Osteoblast (primary cell): Measurements from ENCODE around the gene SEMA3F. TPM values are rescaled to one million over a fixed set of nuclear protein-coding genes. Genes with fewer than 3 reads are reported as not detected.
"Not testable (repeated sequence)": the region's sequence is repeated elsewhere in the genome, so short reads cannot be mapped to it uniquely, and the experiment has no call there.

Experiments used
- DNase-seq: peaks from one replicate; pipeline ENCODE4 v3.0.0; 2011; ENCODE audit warnings: low spot score, mixed read lengths; ENCODE audit not compliant: insufficient read length; ENCODE audit errors: missing footprints
- H2AFZ ChIP-seq: 2 replicates; pipeline ENCODE4 v1.6.0; 2011; ENCODE audit warnings: mild to moderate bottlenecking, low read length
- H3K27ac ChIP-seq: 2 replicates; pipeline ENCODE4 v1.5.1; 2011; ENCODE audit warnings: mild to moderate bottlenecking, low read depth, low read length, moderate library complexity
- H3K27me3 ChIP-seq: 2 replicates; pipeline ENCODE4 v1.6.0; 2012; ENCODE audit warnings: mild to moderate bottlenecking, control low read depth, inconsistent platforms, low read length, moderate library complexity; ENCODE audit not compliant: insufficient read depth
- H3K36me3 ChIP-seq: 2 replicates; pipeline ENCODE4 v1.5.1; 2011; ENCODE audit warnings: mild to moderate bottlenecking, low read length, control low read depth, moderate library complexity; ENCODE audit not compliant: insufficient read depth
- H3K4me1 ChIP-seq: 2 replicates; pipeline ENCODE4 v1.5.1; 2011; ENCODE audit warnings: mild to moderate bottlenecking, low read length, control low read depth, moderate library complexity; ENCODE audit not compliant: insufficient read depth
- H3K4me2 ChIP-seq: 2 replicates; pipeline ENCODE4 v1.6.0; 2011; ENCODE audit warnings: mild to moderate bottlenecking, low read length; ENCODE audit not compliant: insufficient read depth
- H3K4me3 ChIP-seq: fragments of 200-600 bp; sonication (generic); 3 replicates; pipeline ENCODE4 v1.5.1; 2012; ENCODE audit warnings: mild to moderate bottlenecking, low read length, inconsistent platforms; ENCODE audit not compliant: insufficient read depth
- H3K79me2 ChIP-seq: 2 replicates; pipeline ENCODE4 v1.6.0; 2012; ENCODE audit warnings: mild to moderate bottlenecking, low read length, control low read depth, inconsistent platforms; ENCODE audit not compliant: insufficient read depth
- H3K9me3 ChIP-seq: 2 replicates; pipeline ENCODE4 v1.5.1; 2011; ENCODE audit warnings: low read depth, low read length, control low read depth
- H4K20me1 ChIP-seq: 2 replicates; pipeline ENCODE4 v1.6.0; 2012; ENCODE audit warnings: mild to moderate bottlenecking, low read length, control low read depth; ENCODE audit not compliant: insufficient read depth
- total RNA-seq: library from RNA; depleted of rRNA; stranded (reverse); fragments of >200 nt; gene quantifications from 2 replicates; pipeline ENCODE4 v1.2.3, GENCODE V29; 2012
- TF ChIP-seq, protein P1 (sequence below): IDR thresholded peaks from 2 replicates; pipeline ENCODE4 v1.5.1; 2011; ENCODE audit warnings: mild to moderate bottlenecking, low read depth, low read length, moderate library complexity; ENCODE audit errors: extremely low read depth

SEMA3F gene
- total RNA-seq, 1 donor: 5.1 TPM

DNA sequence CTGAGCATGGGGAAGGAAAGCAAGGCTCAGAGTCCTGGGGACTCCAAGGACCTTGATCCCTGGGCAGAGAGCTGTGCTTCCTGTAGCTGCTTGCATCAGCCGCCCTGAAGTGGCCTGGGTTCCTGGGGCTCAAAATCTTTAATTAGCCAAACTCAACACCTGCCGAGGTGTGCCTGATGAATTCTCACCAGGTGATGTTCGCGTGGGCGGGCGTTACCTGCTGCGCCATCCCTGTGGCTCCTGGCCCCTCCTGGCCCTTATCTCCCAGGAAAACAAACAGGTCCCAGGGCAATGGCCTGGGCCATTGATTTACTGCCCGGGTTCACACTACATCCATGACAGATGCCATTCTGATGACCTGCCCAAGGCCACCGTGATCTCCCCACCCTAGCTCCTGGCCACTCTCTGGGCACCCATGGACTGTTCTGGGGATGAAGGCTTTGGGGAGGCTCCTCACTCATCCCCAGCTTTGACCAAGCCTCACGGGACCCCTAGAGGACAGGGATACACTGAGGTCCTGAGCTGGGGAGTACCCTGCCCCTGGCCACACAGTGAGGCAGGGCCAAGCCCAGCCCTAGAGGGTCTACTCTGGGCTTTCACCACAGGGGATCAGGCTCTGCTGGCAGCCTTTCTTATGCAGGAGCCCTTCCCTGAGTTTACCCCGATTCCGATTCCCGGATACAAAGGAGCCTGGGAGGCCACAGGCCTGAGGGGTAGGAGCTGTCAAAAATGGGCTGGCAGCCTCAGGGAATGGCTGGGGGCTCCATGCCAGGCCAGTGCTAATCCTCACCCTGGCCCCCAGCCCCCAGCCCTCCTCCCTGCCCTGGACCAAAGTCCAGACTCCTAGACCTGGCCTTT lies 55.6 kb downstream of the SEMA3F start:
- no peaks in the 10 kb centered on the region for H4K20me1 ChIP-seq
- no peaks in the 10 kb centered on the region for H3K36me3 ChIP-seq
- no peaks in the 10 kb centered on the region for H3K9me3 ChIP-seq
- TF ChIP-seq, protein P1, sequence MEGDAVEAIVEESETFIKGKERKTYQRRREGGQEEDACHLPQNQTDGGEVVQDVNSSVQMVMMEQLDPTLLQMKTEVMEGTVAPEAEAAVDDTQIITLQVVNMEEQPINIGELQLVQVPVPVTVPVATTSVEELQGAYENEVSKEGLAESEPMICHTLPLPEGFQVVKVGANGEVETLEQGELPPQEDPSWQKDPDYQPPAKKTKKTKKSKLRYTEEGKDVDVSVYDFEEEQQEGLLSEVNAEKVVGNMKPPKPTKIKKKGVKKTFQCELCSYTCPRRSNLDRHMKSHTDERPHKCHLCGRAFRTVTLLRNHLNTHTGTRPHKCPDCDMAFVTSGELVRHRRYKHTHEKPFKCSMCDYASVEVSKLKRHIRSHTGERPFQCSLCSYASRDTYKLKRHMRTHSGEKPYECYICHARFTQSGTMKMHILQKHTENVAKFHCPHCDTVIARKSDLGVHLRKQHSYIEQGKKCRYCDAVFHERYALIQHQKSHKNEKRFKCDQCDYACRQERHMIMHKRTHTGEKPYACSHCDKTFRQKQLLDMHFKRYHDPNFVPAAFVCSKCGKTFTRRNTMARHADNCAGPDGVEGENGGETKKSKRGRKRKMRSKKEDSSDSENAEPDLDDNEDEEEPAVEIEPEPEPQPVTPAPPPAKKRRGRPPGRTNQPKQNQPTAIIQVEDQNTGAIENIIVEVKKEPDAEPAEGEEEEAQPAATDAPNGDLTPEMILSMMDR: no peak
- no peak overlapping the region for H3K4me2 ChIP-seq
- no peaks in the 10 kb centered on the region for H3K79me2 ChIP-seq
- H2AFZ ChIP-seq: no peak overlapping the region
- peaks cover 10% of the 10 kb centered on the region for H3K4me1 ChIP-seq
- H3K27ac ChIP-seq: no peak overlapping the region
- H3K4me3 ChIP-seq: no peak overlapping the region
- peaks cover 23% of the 10 kb centered on the region for H3K27me3 ChIP-seq
- DNase-seq: no peak

DNA sequence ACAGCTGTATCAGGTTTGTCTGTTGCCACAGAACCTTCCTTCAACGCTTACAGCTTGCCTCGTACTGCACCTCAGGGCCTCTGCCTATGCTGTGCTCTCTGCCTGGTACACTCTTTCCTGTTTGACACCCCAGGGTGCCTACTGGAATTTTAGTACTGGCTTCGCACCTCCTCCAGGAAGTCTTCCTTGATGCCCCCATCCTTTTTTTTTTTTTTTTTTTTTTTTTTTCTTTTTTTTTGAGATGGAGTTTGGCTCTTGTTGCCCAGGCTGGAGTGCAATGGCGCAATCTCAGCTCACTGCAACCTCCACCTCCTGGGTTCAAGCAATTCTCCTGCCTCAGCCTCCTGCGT lies 56.2 kb downstream of the SEMA3F start:
- H3K36me3 ChIP-seq, H3K4me3 ChIP-seq, H2AFZ ChIP-seq, H3K4me2 ChIP-seq, H3K9me3 ChIP-seq, H4K20me1 ChIP-seq, DNase-seq, H3K79me2 ChIP-seq, H3K27ac ChIP-seq: not testable (repeated sequence)
- H3K4me1 ChIP-seq: peaks cover 10% of the 10 kb centered on the region
- H3K27me3 ChIP-seq: peaks cover 17% of the 10 kb centered on the region

DNA sequence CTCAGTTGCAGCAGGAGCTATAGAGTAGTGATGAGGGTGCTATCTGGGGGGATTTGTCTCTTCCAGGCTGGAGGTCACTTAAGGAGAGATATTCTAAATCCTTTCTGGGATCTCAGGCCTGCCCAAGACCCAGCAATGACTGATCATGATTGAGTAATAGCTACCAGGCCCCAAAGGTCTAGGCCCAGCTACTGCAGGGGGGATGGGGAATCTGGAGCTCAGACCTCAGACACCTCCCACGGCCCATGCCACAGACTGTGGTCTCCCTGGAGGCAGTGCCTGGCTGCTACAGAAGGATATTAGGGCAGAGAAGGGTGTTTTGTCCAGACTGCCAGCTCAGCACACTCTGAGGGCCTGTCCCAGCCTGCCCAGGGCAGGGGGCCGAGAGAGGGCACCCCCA lies 56.8 kb downstream of the SEMA3F start:
- no peaks in the 10 kb centered on the region for H4K20me1 ChIP-seq
- no peaks in the 10 kb centered on the region for H3K36me3 ChIP-seq
- H3K27ac ChIP-seq: no peak overlapping the region
- peaks cover 12% of the 10 kb centered on the region for H3K27me3 ChIP-seq
- DNase-seq: peak; percentile 97
- H3K9me3 ChIP-seq: no peaks in the 10 kb centered on the region
- no peaks in the 10 kb centered on the region for H3K79me2 ChIP-seq
- H3K4me3 ChIP-seq: no peak overlapping the region
- H3K4me1 ChIP-seq: peaks cover 10% of the 10 kb centered on the region
- H3K4me2 ChIP-seq: no peak overlapping the region
- H2AFZ ChIP-seq: peak overlapping the region; percentile 72
- TF ChIP-seq, protein P1: no peak

DNA sequence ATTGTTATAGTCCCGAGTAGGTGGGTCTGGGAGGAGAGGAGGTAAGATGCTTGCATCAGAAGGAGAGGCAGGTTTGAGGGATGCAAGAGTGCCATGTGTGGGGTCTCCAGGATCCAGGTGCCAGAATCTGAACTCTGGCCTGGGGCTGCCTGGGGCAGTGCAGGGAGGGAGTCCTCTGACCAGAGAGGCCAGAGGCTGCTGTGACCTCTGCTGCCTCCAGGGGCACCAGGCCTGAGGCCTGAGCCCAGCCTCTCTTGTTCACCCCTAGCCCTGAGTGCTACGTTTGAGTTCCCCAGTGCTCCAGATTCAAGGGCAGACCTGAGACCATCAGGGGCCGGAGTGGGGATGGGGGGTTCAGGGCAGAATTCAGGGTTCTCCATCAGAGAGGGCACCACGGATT lies 57.4 kb downstream of the SEMA3F start:
- peak; percentile 86 for DNase-seq
- H3K27ac ChIP-seq: no peak overlapping the region
- TF ChIP-seq, protein P1: peak; percentile 16
- peaks cover 9% of the 10 kb centered on the region for H3K27me3 ChIP-seq
- peaks cover 10% of the 10 kb centered on the region for H3K4me1 ChIP-seq
- H3K79me2 ChIP-seq: no peaks in the 10 kb centered on the region
- H2AFZ ChIP-seq: no peak overlapping the region
- no peaks in the 10 kb centered on the region for H4K20me1 ChIP-seq
- H3K4me2 ChIP-seq: no peak overlapping the region
- no peak overlapping the region for H3K4me3 ChIP-seq
- no peaks in the 10 kb centered on the region for H3K36me3 ChIP-seq
- no peaks in the 10 kb centered on the region for H3K9me3 ChIP-seq
